KOPT-K1 (cell line): ENCODE results near the gene DHRSX.
"Not testable (repeated sequence)": the region's sequence is repeated elsewhere in the genome, so short reads cannot be mapped to it uniquely, and the experiment has no call there.

Experiments
- H3K27ac ChIP-seq: fragments of 200-600 bp; sonication (generic); 2 replicates; pipeline ENCODE4 v1.5.1; 2016; ENCODE audit warnings: antibody characterized with exemption, mild to moderate bottlenecking, low read depth, low read length; ENCODE audit not compliant: poor library complexity, severe bottlenecking
- H3K36me3 ChIP-seq: fragments of 200-600 bp; sonication (generic); 2 replicates; pipeline ENCODE4 v1.5.1; 2017; ENCODE audit warnings: antibody characterized with exemption, mild to moderate bottlenecking, low read length, moderate library complexity; ENCODE audit not compliant: insufficient read depth
- H3K9me3 ChIP-seq: fragments of 200-600 bp; sonication (generic); 2 replicates; pipeline ENCODE4 v1.5.1; 2017; ENCODE audit warnings: antibody characterized with exemption, low read length, mild to moderate bottlenecking; ENCODE audit not compliant: insufficient read depth, poor library complexity, severe bottlenecking

Gene DHRSX

GRCh38 chrX:2426289-2426882, 74.4 kb downstream of the DHRSX start:
- Histone ChIP-seq H3K36me3 (no peaks in the 10 kb centered on the region; the same call in 1 of the 2 replicates), H3K9me3 (no peaks in the 10 kb centered on the region), H3K27ac (no peak overlapping the region)

GRCh38 chrX:2425286-2426071, 75.3 kb downstream of the DHRSX start:
- H3K27ac ChIP-seq = no peak overlapping the region
- H3K36me3 ChIP-seq = no peaks in the 10 kb centered on the region; the same call in 1 of the 2 replicates
- H3K9me3 ChIP-seq = no peaks in the 10 kb centered on the region

- Histone ChIP-seq H3K36me3 (no peaks in the 10 kb centered on the region; the same call in 1 of the 2 replicates), H3K9me3 (no peaks in the 10 kb centered on the region), H3K27ac (no peak overlapping the region)
These were observed 76.5 kb downstream of the DHRSX start for GRCh38 chrX:2424317-2424716.

GRCh38 chrX:2423899-2424298, 76.9 kb downstream of the DHRSX start:
- H3K9me3 ChIP-seq = no peaks in the 10 kb centered on the region
- no peak overlapping the region for H3K27ac ChIP-seq
- H3K36me3 ChIP-seq = no peaks in the 10 kb centered on the region; the same call in 1 of the 2 replicates

GRCh38 chrX:2423282-2423681, 77.5 kb downstream of the DHRSX start:
- Histone ChIP-seq H3K27ac (no peak overlapping the region), H3K9me3 (no peaks in the 10 kb centered on the region), H3K36me3 (no peaks in the 10 kb centered on the region; the same call in 1 of the 2 replicates)

GRCh38 chrX:2419418-2419817, 81.4 kb downstream of the DHRSX start:
- not testable (repeated sequence) for H3K36me3 ChIP-seq, H3K27ac ChIP-seq, H3K9me3 ChIP-seq

GRCh38 chrX:2418000-2418399, 82.8 kb downstream of the DHRSX start:
- Histone ChIP-seq H3K36me3 (no peaks in the 10 kb centered on the region; the same call in 1 of the 2 replicates), H3K27ac (no peak overlapping the region), H3K9me3 (no peaks in the 10 kb centered on the region)

- Histone ChIP-seq H3K36me3 (no peaks in the 10 kb centered on the region; the same call in 1 of the 2 replicates), H3K27ac (no peak overlapping the region), H3K9me3 (no peaks in the 10 kb centered on the region)
These were observed 83.7 kb downstream of the DHRSX start for GRCh38 chrX:2416851-2417604.

GRCh38 chrX:2414384-2414783, 86.4 kb downstream of the DHRSX start:
- Histone ChIP-seq H3K27ac (no peak overlapping the region), H3K36me3 (0 out of 2 replicates have a peak, but pooled peaks cover 4% of the 10 kb centered on the region), H3K9me3 (no peaks in the 10 kb centered on the region)

GRCh38 chrX:2413969-2414368, 86.8 kb downstream of the DHRSX start:
- Histone ChIP-seq H3K9me3 (no peaks in the 10 kb centered on the region), H3K36me3 (0 out of 2 replicates have a peak, but pooled peaks cover 5% of the 10 kb centered on the region), H3K27ac (no peak overlapping the region)

GRCh38 chrX:2412131-2412530, 88.6 kb downstream of the DHRSX start:
- peaks cover 17% of the 10 kb centered on the region for H3K36me3 ChIP-seq
- H3K9me3 ChIP-seq = peaks cover 6% of the 10 kb centered on the region
- no peak overlapping the region for H3K27ac ChIP-seq

GRCh38 chrX:2410279-2411020, 90.3 kb downstream of the DHRSX start:
- no peak overlapping the region for H3K27ac ChIP-seq
- peaks cover 12% of the 10 kb centered on the region for H3K9me3 ChIP-seq

GRCh38 chrX:2409796-2410195, 91.0 kb downstream of the DHRSX start:
- peaks cover 12% of the 10 kb centered on the region for H3K9me3 ChIP-seq
- H3K27ac ChIP-seq = no peak overlapping the region
- peaks cover 21% of the 10 kb centered on the region for H3K36me3 ChIP-seq

More at GRCh38 chrX:2410279-2411020, 90.3 kb downstream of the DHRSX start:
- H3K36me3 ChIP-seq = peaks cover 21% of the 10 kb centered on the region

GRCh38 chrX:2408856-2409255, 91.9 kb downstream of the DHRSX start:
- Histone ChIP-seq H3K36me3 (peaks cover 21% of the 10 kb centered on the region), H3K27ac (no peak overlapping the region), H3K9me3 (peaks cover 12% of the 10 kb centered on the region)
